Nephron (organoid): Measurements from ENCODE around the gene DOLPP1.
"Not testable (repeated sequence)": the region's sequence is repeated elsewhere in the genome, so short reads cannot be mapped to it uniquely, and the experiment has no call there.

Source experiments
- H3K27ac Mint-ChIP-seq, 3 experiments: 2 replicates each; pipeline ENCODE4 v1.8.0; 2020; ENCODE audit warnings: mixed read lengths in 3 of 3, mild to moderate bottlenecking in 2 of 3, moderate library complexity in 1 of 3
- H3K27me3 Mint-ChIP-seq: 2 replicates; pipeline ENCODE4 v1.8.0; 2021; ENCODE audit warnings: low read depth, mild to moderate bottlenecking, moderate library complexity, mixed read lengths
- H3K36me3 Mint-ChIP-seq: 2 replicates; pipeline ENCODE4 v1.8.0; 2020; ENCODE audit warnings: low read depth, mixed read lengths
- H3K4me1 Mint-ChIP-seq: 2 replicates; pipeline ENCODE4 v1.8.0; 2020; ENCODE audit warnings: mixed read lengths
- H3K4me3 Mint-ChIP-seq, 3 experiments: 2 replicates each; pipeline ENCODE4 v1.8.0; 2020; ENCODE audit warnings: mild to moderate bottlenecking in 3 of 3, mixed read lengths in 3 of 3, moderate library complexity in 2 of 3
- H3K9me3 Mint-ChIP-seq: 2 replicates; pipeline ENCODE4 v1.8.0; 2020; ENCODE audit warnings: mixed read lengths
- TF ChIP-seq, protein P1 (sequence below), 3 experiments: fragments of 200-600 bp; sonication (generic); IDR thresholded peaks; one replicate each; pipeline ENCODE4 v1.5.0; 2021; ENCODE audit warnings: antibody characterized with exemption in 3 of 3; ENCODE audit not compliant: unreplicated experiment in 3 of 3

DOLPP1 gene

DNA sequence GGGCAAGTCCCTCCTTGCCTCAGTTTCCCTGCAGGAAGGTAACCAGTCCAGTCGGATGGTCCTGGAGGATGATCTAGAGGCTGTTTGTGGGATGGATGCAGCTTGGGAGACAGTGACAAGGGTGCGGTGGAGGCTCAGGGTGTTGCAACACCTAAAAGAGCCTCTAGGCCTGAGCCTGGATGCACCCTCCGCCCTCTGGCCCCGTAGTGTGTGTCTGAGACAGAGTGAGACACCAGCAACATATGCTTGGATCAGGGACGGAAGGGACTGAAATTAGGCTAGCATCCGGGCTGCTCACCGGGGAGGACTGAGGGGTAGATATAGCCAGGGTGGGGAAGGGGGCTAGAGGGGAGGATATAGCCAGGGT is 28.6 kb downstream of the DOLPP1 start:
- peaks cover 19% of the 10 kb centered on the region for H3K4me1 Mint-ChIP-seq
- H3K9me3 Mint-ChIP-seq, result no peaks in the 10 kb centered on the region
- H3K27ac Mint-ChIP-seq, result peak overlapping the region; percentile 53 to 78 (median 72)
- H3K4me3 Mint-ChIP-seq, result peak overlapping the region; percentile 96 to 98 (median 98)
- no peaks in the 10 kb centered on the region for H3K27me3 Mint-ChIP-seq
- no peaks in the 10 kb centered on the region for H3K36me3 Mint-ChIP-seq
- TF ChIP-seq, protein P1, sequence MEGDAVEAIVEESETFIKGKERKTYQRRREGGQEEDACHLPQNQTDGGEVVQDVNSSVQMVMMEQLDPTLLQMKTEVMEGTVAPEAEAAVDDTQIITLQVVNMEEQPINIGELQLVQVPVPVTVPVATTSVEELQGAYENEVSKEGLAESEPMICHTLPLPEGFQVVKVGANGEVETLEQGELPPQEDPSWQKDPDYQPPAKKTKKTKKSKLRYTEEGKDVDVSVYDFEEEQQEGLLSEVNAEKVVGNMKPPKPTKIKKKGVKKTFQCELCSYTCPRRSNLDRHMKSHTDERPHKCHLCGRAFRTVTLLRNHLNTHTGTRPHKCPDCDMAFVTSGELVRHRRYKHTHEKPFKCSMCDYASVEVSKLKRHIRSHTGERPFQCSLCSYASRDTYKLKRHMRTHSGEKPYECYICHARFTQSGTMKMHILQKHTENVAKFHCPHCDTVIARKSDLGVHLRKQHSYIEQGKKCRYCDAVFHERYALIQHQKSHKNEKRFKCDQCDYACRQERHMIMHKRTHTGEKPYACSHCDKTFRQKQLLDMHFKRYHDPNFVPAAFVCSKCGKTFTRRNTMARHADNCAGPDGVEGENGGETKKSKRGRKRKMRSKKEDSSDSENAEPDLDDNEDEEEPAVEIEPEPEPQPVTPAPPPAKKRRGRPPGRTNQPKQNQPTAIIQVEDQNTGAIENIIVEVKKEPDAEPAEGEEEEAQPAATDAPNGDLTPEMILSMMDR (IDR thresholded peaks at IDR 0.05; ENCODE audit: unreplicated experiment in 3 of 3), result no peak

DNA sequence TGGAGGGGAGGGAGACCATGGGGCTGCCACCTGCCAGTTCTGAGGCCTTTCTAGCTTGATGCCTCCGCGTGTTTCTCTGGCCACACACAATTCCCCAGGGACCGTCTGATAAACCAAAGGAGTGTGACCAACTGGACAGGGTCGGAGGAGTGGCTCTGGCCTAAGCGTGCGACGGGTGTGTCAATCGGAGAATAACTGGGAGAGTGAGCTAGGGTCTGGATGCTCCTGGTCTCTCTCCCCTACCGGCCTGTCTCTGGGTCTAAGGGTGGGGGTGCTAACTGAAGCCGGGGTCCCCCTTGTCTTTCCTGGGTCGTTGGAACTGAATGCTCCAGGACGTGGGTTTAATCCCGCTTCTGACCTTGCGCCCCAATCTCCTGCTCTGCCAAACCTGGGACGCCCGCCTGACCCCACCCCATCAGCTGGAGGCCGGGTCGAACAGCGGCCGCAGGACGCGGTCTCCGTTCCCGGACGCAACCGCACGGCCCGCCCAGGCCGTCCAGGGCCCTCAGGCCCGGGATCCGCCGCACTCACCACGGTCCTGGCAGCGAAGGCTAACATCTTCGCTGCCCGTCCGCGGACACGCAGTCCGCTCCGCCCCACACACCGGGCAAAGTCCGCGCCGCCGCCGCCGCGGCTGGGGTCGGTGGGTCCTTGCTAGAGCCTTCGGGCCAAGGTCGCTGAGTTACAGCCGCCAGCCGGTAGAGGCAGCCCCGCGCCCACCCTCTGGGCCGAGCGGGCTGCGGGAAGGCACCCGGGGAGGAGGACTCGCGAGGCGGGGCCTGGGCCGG is 29.2 kb downstream of the DOLPP1 start:
- Mint-ChIP-seq H3K4me1 (peaks cover 25% of the 10 kb centered on the region), H3K4me3 (peak overlapping the region; percentile 96 to 98 (median 98)), H3K9me3 (no peaks in the 10 kb centered on the region), H3K36me3 (no peaks in the 10 kb centered on the region), H3K27ac (peak overlapping the region in 2 of 3 experiments; percentile 72 to 96), H3K27me3 (no peaks in the 10 kb centered on the region)
- TF ChIP-seq, protein P1 (IDR thresholded peaks at IDR 0.05; ENCODE audit: unreplicated experiment in 3 of 3), result peak in 1 of 3 experiments; percentile 9

DNA sequence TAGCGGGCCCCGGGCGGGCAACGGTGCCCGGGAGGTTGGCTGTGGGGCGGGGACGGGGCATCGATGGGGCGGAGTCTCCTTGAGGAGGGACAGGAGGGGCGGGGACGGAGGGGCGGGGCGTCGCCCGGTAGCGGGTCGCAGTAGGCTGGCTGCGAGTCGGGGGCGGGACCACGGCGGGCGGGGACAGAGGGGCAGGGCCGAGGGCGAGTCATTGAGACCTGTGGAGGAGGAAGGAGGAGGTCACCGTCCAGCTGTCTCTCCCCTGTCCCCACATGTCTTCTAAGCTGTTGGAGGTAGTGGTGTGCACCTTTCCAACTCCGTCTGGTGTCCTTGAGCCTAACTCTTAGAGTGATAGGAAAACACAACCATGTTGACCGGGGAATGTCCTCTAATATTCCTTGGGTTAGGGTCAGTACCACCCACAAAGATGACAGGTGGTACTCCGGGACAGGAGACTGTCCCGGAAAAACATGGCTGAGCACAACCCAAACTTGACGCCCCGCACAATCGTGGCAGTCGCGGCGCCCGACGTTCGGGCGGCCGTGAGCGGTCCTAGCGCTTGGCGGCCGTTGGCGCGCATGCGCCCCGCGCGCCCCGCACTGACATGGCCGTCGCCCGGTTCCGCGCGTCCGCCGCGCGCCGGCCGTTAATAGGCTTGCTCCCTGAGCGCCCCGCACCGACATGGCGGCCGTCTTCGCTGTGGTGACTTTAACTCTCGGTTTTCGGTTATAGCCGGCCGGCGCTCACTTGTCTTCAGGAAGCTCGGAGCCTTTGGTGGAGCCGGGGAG is 30.0 kb downstream of the DOLPP1 start, which contains the start of the genes CRAT and PTPA:
Gene CRAT (minus strand): TSS at position 54 of the 788 bp plus-strand sequence. CDS start 284 bp downstream, outside the sequence.
Gene PTPA (plus strand): TSS at position 676 of the 788 bp plus-strand sequence. CDS start 186 bp downstream, outside the sequence.
- peak within 1 kb of the TSS; percentile 87 to 99 (median 96) for H3K27ac Mint-ChIP-seq
- H3K4me3 Mint-ChIP-seq, result peak within 1 kb of the TSS; percentile 96 to 98 (median 98)
- H3K36me3 Mint-ChIP-seq, result no peaks in the 10 kb centered on the region
- TF ChIP-seq, protein P1 (IDR thresholded peaks at IDR 0.05; ENCODE audit: unreplicated experiment in 3 of 3), result no peak
- peaks cover 28% of the 10 kb centered on the region for H3K4me1 Mint-ChIP-seq
- H3K27me3 Mint-ChIP-seq, result no peaks in the 10 kb centered on the region
- H3K9me3 Mint-ChIP-seq, result no peaks in the 10 kb centered on the region

DNA sequence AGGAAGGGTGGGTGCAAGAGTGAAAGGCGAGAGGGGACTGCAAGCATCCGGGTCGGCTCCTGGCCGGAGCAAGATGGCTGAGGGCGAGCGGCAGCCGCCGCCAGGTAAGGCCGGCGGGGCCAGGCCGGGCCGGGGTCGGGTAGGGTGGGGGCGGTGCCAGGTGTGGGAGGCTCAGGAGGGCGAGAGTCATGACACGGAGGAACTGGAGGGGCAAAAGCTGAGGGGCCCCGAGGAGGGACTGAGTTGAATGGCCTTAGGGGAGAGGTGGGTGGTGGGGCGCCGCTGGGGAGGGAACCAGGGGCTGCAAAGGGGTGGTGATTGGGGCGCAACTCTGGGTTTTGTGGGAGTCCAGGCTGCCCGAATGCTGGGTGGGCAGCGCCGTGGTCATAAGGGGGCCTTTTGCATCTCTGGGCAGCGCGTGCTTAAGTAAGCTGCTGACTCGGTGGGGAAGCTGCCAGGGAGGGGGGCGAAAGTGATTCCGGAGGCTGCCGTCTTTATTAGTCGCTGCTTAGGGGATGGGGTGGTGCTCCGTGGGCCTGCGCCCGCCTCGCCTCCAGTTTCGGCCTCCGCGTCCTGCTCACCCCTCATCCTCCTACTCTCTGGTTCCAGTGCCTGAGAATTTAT is 30.7 kb downstream of the DOLPP1 start:
- Mint-ChIP-seq H3K27me3 (no peaks in the 10 kb centered on the region), H3K9me3 (no peaks in the 10 kb centered on the region), H3K4me3 (peak overlapping the region; percentile 96 to 98 (median 98)), H3K4me1 (peaks cover 28% of the 10 kb centered on the region), H3K27ac (peak overlapping the region; percentile 87 to 99 (median 96)), H3K36me3 (no peaks in the 10 kb centered on the region)
- TF ChIP-seq, protein P1 (IDR thresholded peaks at IDR 0.05; ENCODE audit: unreplicated experiment in 3 of 3), result no peak

DNA sequence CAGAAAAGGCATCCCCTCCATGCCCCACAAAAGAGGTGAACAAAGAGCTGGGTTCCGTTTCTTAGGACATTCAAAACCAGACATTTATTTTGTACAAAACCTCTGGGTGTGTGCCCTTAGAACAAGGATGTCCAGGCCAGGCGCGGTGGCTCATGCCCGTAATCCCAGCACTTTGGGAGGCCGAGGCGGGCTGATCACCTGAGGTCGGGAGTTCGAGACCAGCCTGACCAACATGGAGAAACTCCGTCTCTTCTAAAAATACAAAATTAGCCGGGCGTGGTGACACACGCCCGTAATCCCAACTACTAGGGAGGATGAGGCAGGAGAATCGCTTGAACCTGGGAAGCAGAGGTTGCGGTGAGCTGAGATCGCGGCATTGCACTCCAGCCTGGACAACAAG is 31.6 kb downstream of the DOLPP1 start:
- not testable (repeated sequence) for H3K27me3 Mint-ChIP-seq, H3K36me3 Mint-ChIP-seq, H3K9me3 Mint-ChIP-seq
- Mint-ChIP-seq H3K4me3 (peak overlapping the region; percentile 96 to 98 (median 98)), H3K4me1 (peaks cover 28% of the 10 kb centered on the region), H3K27ac (peak overlapping the region; percentile 87 to 99 (median 96))
